Measurements from ENCODE around the gene GUCY2C.
"Not testable (repeated sequence)": the region's sequence is repeated elsewhere in the genome, so short reads cannot be mapped to it uniquely, and the experiment has no call there.

GUCY2C gene

GRCh38 chr12:14696265-14696741 is at the start of gene GUCY2C:
GUCY2C (minus strand) TSS chr12:14696599; CDS start chr12:14696448, 151 bp downstream.
- DNase-seq = no peak

DNA sequence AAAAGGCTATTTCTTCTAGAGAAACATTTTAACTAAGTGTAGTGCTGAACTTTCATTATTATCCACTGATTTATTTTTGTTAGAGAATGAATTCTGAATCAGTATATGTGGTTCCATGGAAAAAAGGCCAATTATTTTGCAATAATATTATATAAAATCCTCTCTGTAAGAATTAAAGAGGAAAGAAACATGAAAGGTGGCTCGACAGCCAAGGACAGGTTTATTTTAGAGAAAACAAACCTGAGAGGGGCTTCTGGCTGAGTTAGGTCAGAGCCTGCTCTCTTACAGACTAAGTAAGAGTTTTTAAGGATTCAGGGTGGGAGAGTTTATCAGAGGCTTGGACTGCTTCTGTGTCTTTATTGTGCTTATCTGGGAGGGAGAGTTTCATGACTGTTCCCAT is 46.7 kb upstream of the GUCY2C start:
- no peak for DNase-seq

DNA sequence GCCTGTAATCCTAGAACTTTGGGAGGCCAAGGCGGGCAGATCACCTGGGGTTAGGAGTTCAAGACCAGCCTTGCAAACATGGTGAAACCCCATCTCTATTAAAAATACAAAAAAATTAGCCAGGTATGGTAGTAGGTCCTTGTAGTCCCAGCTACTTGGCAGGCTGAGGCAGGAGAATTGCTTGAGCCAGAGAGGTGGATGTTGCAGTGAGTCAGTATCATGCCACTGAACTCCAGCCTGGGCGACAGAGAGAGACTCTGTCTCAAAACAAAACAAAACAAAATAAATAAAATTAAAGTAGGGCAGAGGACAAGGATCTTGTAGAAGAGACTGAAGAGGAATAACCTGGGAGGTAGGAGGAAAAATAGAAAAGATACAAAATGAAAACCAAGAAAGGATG is 45.5 kb upstream of the GUCY2C start:
- DNase-seq = no peak

DNA sequence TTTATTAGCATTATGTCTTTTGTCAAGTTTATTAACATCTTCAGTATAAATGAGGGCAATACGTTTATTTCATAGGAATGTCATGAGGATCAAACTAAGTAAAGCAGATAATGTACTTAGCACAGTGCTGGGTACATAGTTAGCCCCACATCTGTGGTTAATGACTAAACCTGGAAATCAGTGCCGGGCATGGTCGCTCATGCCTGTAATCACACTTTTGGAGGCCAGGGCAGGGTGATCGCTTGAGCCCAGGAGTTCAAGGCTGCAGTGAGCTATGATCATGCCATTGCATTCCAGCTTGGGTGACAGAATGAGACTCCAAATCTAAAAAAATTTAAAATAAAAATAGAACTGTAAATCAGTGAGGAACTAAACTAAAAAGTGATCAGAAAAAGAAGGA is 44.8 kb upstream of the GUCY2C start:
- no peak for DNase-seq

DNA sequence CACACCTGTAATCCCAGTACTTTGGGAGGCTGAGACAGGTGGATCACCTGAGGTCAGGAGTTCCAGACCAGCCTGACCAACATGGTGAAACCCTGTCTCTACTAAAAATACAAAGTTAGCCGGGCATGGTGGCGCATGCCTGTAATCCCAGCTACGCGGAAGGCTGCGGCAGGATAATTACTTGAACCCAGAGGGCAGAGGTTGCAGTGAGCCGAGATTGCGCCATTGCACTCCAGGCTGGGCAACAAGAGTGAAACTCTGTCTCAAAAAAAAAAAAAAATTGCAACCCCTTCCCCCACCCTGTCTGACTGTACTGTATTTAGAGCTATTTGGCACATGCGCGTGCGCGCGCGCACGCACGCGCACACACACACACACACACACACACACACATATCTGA is 40.0 kb upstream of the GUCY2C start:
- not testable (repeated sequence) for DNase-seq

- no peak for DNase-seq
Observed at GRCh38 chr12:14731821-14732220, 35.4 kb upstream of the GUCY2C start.

- no peak for DNase-seq
Observed at GRCh38 chr12:14729586-14729985, 33.2 kb upstream of the GUCY2C start.

GRCh38 chr12:14723763-14724162 is 27.4 kb upstream of the GUCY2C start:
- peak; percentile 64 for DNase-seq

GRCh38 chr12:14716848-14717444 is 20.5 kb upstream of the GUCY2C start:
- DNase-seq = peak; percentile 65

GRCh38 chr12:14714437-14714836 is 18.0 kb upstream of the GUCY2C start:
- DNase-seq = no peak

DNA sequence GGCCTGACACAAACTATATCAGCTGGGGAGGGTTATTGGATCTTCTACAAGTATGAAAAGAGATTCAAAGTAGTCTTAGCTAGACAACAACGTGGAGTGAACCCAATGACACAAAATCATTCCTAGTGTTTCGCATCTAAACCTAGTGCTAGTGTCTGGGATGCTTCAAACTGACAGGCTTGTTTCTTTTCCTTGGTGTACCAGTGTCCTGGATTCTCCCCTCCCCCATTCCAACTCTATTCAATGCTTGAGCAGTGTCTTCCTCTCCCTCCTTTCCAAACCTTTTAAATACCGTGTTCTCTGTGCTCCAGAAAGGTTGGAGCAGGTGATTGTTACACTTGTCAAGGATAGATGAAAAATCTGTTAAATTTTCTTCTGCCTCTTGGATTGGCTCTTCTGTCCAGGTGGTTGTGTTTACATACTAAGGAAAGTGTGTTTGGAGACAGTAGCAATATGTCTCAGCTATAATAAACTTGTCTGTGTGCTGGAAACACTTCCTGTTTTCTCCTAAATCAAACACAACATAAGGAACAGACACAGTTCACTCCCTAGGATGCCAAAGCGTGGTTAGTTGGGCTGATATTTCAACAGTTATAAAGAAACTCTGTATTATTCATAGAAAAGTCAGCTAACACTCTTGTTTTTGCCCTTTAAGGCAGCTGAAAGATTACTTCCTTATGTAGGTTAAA is 14.4 kb upstream of the GUCY2C start:
- no peak for DNase-seq

DNA sequence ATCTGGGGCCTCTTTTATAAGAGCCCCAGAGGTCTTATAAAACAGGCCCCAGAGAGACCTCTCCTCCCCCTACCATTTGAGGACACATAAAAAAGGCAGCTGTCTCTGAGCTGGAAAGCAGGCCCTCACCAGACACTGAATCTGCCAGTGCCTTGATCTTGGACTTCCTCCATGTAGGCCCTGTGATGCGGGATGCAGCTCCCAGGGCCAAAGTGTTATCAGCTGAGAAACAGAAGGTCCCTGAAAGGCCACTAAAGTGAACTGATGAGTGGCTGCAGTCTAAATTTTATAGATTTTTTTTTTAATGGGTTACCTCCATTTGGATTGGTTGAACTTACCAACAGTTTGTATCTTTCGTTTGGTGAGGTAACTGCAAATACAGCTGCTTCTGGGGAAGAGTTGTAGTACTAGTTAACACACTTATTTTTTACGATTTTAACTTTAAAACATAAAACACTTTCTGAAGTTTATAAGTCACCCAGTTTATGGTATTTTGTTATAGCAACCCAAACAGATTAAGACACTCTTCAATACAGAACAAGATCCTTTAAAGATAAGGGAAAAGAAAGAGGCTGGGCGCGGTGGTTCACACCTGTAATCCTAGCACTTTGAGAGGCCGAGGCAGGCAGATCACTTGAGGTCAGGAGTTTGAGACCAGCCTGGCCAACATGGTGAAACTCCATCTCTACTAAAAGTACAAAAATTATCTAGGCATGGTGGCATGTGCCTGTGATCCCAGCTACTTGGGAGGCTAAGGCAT is 5.6 kb upstream of the GUCY2C start:
- no peak for DNase-seq

- DNase-seq = no peak
Observed at GRCh38 chr12:14700935-14701334, 4.5 kb upstream of the GUCY2C start.

- DNase-seq = no peak
Observed at GRCh38 chr12:14699923-14700322, 3.5 kb upstream of the GUCY2C start.

DNA sequence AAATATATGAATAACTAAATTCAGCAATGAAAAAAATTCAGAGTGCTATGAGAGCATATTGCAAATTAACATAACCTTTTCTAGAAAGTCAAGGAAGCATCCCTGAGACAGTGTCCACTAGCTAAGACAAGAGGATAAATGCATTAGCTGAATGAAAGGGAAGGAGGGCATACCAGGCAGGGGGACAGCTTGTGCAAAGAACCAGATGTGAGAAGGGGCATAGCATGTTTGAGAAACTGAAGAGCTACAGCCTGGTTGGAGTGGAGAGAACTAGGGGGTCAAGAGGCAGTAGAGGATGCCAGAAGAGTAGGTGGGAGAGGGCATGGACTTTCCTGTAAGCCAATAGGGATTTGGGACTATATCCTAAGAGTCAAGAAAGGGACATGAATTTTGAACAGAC is 2.2 kb upstream of the GUCY2C start:
- DNase-seq = no peak

GRCh38 chr12:14695715-14696141 is 671 bp downstream of the GUCY2C start:
- no peak for DNase-seq

DNA sequence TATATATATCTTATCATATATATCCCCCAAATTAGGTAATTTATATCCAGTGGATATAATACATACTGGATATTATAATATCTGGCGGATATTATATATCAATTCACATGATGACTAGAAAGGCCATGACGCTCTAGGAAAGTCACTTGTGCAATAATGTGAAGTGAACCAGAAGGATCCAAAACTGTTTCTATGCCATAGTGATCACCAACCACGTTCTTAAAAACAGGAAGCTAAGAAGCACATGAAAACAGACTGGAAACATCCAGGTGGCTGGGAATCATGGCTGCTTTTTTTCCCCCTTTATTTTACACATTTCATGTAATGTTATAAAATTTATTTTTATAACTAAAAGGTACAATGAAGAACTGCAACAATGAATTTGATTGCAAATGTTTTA is 1.4 kb downstream of the GUCY2C start:
- DNase-seq = no peak

DNA sequence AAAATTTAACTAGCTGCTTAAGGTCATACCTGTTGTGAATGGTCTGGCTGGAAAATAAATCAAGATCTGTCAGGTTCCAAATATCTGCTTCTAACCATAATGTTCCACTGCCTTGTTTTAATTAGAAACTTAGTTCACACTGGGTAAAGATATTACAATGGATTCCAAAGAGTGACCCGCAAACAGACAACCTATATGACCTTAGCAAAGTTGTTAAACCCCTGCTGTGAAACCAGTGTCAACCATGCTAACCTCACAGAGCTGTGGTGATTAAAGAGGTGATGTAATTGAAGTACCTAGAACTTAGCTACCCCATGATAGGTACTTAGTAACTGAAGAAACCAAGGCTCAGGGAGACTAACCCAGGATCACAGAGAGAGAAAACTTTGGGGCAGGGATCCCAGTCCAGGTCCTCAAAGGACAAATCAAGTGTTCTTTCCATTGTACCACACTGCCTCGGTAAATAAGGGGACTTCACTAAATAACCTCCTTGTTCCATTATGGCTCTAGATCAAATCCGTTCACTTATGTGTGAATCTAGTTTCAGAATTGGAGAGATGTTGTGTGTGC is 2.2 kb downstream of the GUCY2C start:
- DNase-seq = no peak

- DNase-seq = no peak
Observed at GRCh38 chr12:14693116-14693515, 3.3 kb downstream of the GUCY2C start.

GRCh38 chr12:14691560-14691959 is 4.8 kb downstream of the GUCY2C start:
- DNase-seq = no peak

DNA sequence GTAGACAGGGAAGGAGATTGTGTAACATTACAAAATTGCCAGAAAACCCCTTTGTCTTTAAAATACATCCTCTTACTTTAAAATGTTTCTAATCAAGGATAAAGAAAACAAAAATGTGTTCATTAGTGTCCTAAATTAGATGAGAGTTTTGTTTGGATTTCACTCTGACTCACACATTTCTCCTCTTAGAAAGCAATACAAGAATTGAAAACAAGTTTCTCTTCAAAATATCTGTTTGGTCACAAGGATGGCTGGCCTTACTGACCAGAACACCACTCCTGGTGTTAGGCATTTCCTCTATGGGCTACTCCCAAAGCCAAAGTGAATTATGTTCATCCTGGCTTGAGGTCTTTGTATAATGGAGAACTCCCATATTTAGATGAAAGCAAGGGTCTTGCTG is 6.4 kb downstream of the GUCY2C start:
- DNase-seq = no peak

- DNase-seq = no peak
Observed at GRCh38 chr12:14689144-14689543, 7.3 kb downstream of the GUCY2C start.

- DNase-seq = not testable (repeated sequence)
Observed at GRCh38 chr12:14682231-14682630, 14.2 kb downstream of the GUCY2C start.

- DNase-seq = no peak
Observed at GRCh38 chr12:14681625-14682024, 14.8 kb downstream of the GUCY2C start.

All from activated CD4-positive, alpha-beta T cell treated with anti-CD3 and anti-CD28 coated beads, Interleukin-10, Interleukin-2, amounts not matched to agents 100 ng/mL and 50 ng/mL, durations not matched to agents 16 hours and 8 hours (primary cell).